Panc1 (cell line): Measurements from ENCODE around the gene CRNKL1. TPM values are rescaled to one million over a fixed set of nuclear protein-coding genes. Genes with fewer than 3 reads are reported as not detected.

Source experiments
- ATAC-seq: fragments of 200-7000 bp; cut with Tn5 transposase; 2 replicates; pipeline ENCODE4 v1.9.1; 2020; ENCODE audit warnings: mild to moderate bottlenecking, moderate library complexity
- BruUV-seq: library from RNA; stranded (reverse); fragments of 400-500 nt; replicated peaks from 2 replicates; lab custom pipeline; 2021; lab: Mats Ljungman, UMichigan
- CTCF ChIA-PET: fragments of 300-600 bp; sonication (Branson Sonifier 250); formaldehyde crosslinking; loops from one replicate; lab custom pipeline; 2022; ENCODE audit warnings: antibody characterized with exemption; lab: Charles Lee
- POLR2A ChIA-PET: fragments of 300-600 bp; sonication (Branson Sonifier 250); formaldehyde crosslinking; loops from one replicate; lab custom pipeline; 2022; ENCODE audit warnings: antibody characterized with exemption; lab: Charles Lee
- DNase-seq: peaks from one replicate; pipeline ENCODE4 v3.0.0-alpha.2; 2010; ENCODE audit warnings: low read depth, low spot score
- H3K27ac ChIP-seq: 2 replicates; pipeline ENCODE4 v1.5.1; 2011; ENCODE audit warnings: mild to moderate bottlenecking, low read length, inconsistent platforms
- H3K27me3 ChIP-seq: fragments of 200-500 bp; sonication (Bioruptor generic); 2 replicates; pipeline ENCODE4 v1.6.0; 2014; ENCODE audit warnings: low read length, inconsistent platforms; ENCODE audit not compliant: control insufficient read depth, insufficient read depth
- H3K36me3 ChIP-seq: fragments of 200-500 bp; sonication (Bioruptor generic); 2 replicates; pipeline ENCODE4 v1.5.1; 2014; ENCODE audit warnings: inconsistent platforms, mild to moderate bottlenecking, low read length, moderate library complexity; ENCODE audit not compliant: control insufficient read depth, insufficient read depth
- H3K4me1 ChIP-seq: 2 replicates; pipeline ENCODE4 v1.5.1; 2011; ENCODE audit warnings: inconsistent platforms, mild to moderate bottlenecking, low read length, moderate library complexity; ENCODE audit not compliant: control insufficient read depth, insufficient read depth
- H3K4me3 ChIP-seq, 2 experiments: 2 replicates each; pipeline ENCODE4 v1.5.1; 2011 to 2012; ENCODE audit warnings: low read depth in 2 of 2, low read length in 2 of 2, mild to moderate bottlenecking in 2 of 2, inconsistent platforms in 1 of 2, moderate library complexity in 1 of 2
- H3K9me3 ChIP-seq: fragments of 200-500 bp; sonication (Bioruptor generic); 2 replicates; pipeline ENCODE4 v1.5.1; 2014; ENCODE audit warnings: low read depth, mild to moderate bottlenecking, inconsistent platforms, low read length, moderate library complexity; ENCODE audit not compliant: control insufficient read depth, insufficient read depth
- POLR2AphosphoS5 ChIP-seq: IDR thresholded peaks from 2 replicates; pipeline ENCODE4 v1.6.1; 2012; ENCODE audit warnings: mild to moderate bottlenecking, low read depth, low read length, moderate library complexity
- SIN3A ChIP-seq: IDR thresholded peaks from 2 replicates; pipeline ENCODE4 v1.6.1; 2012; ENCODE audit warnings: low read depth, mild to moderate bottlenecking, low read length, moderate library complexity, borderline replicate concordance; ENCODE audit not compliant: insufficient read depth
- TCF7L2 ChIP-seq: IDR thresholded peaks from 2 replicates; pipeline ENCODE4 v1.6.1; 2011; ENCODE audit warnings: mild to moderate bottlenecking, low read depth, low read length, inconsistent platforms
- in situ Hi-C: cut with HindIII; loops from 2 replicates; pipeline ENCODE4 v1.10.0; 2016; ENCODE audit warnings: low sequenced_read_pairs, low pct_unique_long_range_greater_than_20kb
- intact Hi-C: fragments of 100-400 bp; cut with micrococcal nuclease; formaldehyde crosslinking; loops from one replicate; pipeline ENCODE4 v1.10.0; 2022; ENCODE audit not compliant: unreplicated experiment
- total RNA-seq: library from RNA; stranded (reverse); gene quantifications from one replicate; pipeline ENCODE4 v1.2.1, GENCODE V29; 2021; ENCODE audit not compliant: unreplicated experiment
- TF ChIP-seq, protein P1 (sequence below): fragments of 450-650 bp; IDR thresholded peaks from 2 replicates; pipeline ENCODE4 v1.5.1; 2017; ENCODE audit warnings: mild to moderate bottlenecking
- TF ChIP-seq, protein P2 (sequence below), 2 experiments: IDR thresholded peaks; 2 replicates each; pipeline ENCODE4 v1.6.1; 2011 to 2012; ENCODE audit warnings: low read depth in 2 of 2, control low read depth in 1 of 2, low read length in 1 of 2, mild to moderate bottlenecking in 1 of 2, moderate library complexity in 1 of 2; ENCODE audit not compliant: insufficient read depth in 1 of 2

The CRNKL1 gene
- total RNA-seq, 1 experiment from 2014 or later, result 16.4 TPM

DNA sequence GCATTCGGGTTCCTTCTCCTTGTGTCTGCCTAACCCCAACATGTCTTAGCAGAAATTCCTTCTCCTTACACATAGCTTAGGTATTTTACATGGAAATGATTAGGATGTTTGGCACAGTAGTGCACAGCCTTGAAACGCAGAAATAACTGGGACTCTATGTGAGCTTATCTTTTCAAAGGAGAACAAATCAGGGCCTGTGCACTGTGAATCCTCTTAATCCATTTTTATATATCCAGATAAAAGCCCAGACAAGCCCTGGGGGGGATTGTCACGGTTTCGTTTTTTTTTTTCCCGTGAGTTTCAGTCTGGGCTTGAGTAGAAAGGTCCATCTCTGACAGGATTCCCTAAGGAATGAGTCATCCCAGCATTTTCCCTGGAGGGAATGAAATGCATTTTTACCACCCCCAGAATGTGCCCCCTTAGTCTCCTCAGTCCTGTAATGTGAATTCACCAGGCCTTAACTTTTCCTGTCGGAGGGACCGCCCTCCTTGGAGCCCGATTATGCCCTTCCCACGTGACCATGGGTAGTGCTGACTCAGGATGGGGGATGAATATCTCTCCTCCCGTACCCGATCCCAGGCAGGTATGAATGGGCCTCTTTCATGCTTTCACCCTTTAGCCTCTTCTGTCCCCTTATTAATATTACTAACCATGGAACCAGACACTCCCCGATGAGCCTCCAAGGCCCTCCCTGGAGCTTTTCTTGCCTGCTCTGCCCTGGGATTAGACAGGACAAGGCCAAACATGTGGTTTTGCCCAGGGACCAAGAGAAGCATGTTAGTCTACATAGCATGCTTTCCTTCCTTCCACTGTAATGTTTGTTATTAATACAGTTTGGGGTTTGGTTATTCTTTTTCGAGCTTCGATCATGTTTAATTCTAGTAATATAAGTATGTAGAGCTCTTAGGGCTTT is 59.0 kb downstream of the CRNKL1 start:
- Histone ChIP-seq H3K27me3 (no peaks in the 10 kb centered on the region), H3K4me1 (peaks cover 56% of the 10 kb centered on the region), H3K27ac (peak overlapping the region; percentile 99), H3K4me3 (peak overlapping the region; percentile 27 to 52), H3K36me3 (peaks cover 7% of the 10 kb centered on the region), H3K9me3 (no peaks in the 10 kb centered on the region)
- DNase-seq (no peak), ATAC-seq (peak; percentile 93)
- in situ Hi-C loops, result no loop called here
- TF ChIP-seq, protein P1, sequence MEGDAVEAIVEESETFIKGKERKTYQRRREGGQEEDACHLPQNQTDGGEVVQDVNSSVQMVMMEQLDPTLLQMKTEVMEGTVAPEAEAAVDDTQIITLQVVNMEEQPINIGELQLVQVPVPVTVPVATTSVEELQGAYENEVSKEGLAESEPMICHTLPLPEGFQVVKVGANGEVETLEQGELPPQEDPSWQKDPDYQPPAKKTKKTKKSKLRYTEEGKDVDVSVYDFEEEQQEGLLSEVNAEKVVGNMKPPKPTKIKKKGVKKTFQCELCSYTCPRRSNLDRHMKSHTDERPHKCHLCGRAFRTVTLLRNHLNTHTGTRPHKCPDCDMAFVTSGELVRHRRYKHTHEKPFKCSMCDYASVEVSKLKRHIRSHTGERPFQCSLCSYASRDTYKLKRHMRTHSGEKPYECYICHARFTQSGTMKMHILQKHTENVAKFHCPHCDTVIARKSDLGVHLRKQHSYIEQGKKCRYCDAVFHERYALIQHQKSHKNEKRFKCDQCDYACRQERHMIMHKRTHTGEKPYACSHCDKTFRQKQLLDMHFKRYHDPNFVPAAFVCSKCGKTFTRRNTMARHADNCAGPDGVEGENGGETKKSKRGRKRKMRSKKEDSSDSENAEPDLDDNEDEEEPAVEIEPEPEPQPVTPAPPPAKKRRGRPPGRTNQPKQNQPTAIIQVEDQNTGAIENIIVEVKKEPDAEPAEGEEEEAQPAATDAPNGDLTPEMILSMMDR, result no peak
- 0 out of 2 replicates have a peak, but pooled peaks have one; percentile 36 for TF ChIP-seq POLR2AphosphoS5
- TF ChIP-seq, protein P2, sequence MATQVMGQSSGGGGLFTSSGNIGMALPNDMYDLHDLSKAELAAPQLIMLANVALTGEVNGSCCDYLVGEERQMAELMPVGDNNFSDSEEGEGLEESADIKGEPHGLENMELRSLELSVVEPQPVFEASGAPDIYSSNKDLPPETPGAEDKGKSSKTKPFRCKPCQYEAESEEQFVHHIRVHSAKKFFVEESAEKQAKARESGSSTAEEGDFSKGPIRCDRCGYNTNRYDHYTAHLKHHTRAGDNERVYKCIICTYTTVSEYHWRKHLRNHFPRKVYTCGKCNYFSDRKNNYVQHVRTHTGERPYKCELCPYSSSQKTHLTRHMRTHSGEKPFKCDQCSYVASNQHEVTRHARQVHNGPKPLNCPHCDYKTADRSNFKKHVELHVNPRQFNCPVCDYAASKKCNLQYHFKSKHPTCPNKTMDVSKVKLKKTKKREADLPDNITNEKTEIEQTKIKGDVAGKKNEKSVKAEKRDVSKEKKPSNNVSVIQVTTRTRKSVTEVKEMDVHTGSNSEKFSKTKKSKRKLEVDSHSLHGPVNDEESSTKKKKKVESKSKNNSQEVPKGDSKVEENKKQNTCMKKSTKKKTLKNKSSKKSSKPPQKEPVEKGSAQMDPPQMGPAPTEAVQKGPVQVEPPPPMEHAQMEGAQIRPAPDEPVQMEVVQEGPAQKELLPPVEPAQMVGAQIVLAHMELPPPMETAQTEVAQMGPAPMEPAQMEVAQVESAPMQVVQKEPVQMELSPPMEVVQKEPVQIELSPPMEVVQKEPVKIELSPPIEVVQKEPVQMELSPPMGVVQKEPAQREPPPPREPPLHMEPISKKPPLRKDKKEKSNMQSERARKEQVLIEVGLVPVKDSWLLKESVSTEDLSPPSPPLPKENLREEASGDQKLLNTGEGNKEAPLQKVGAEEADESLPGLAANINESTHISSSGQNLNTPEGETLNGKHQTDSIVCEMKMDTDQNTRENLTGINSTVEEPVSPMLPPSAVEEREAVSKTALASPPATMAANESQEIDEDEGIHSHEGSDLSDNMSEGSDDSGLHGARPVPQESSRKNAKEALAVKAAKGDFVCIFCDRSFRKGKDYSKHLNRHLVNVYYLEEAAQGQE (IDR thresholded peaks at IDR 0.05; ENCODE audit: insufficient read depth in 1 of 2, low read depth in 2 of 2, low read length in 1 of 2), result no peak
- TF ChIP-seq TCF7L2, result peak; percentile 59
- TF ChIP-seq SIN3A, result no peak
- TSS peak; percentile 34 for BruUV-seq
- CTCF ChIA-PET, result interaction anchor here (0.7 to 1.5 kb wide), 3 partner anchors 13 to 220 kb away, joined by 3 read pairs; no protein-coding TSS in a partner anchor
- POLR2A ChIA-PET, result interaction anchor here (1.1 kb wide), 1 partner anchor 75 kb away, joined by 3 read pairs; no protein-coding TSS in a partner anchor
- intact Hi-C loops, result no loop called here

DNA sequence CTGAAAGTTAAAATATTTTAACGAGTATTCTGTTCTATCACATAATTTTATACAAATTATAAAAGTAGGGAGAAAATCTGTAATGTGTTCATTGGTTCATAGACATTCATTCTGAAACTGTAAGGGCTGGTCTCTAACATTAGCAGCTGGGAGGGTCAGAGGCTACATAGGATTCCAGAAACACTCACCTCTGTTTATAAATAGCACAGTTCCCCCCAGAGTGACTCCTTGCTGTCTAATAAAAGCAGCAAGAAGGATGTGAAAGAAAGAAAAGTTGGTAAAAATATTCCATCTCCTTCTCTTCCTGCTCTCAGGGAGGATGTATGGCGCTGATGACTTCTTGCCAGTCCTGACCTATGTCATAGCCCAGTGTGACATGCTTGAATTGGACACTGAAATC is 60.4 kb downstream of the CRNKL1 start:
- POLR2A ChIA-PET, result interaction anchor here (0.6 to 0.8 kb wide), 2 partner anchors 8 to 16 kb away, joined by 3 read pairs; no protein-coding TSS in a partner anchor
- intact Hi-C loops (no loop called here), in situ Hi-C loops (no loop called here)
- H3K4me3 ChIP-seq, result no peak overlapping the region
- no TSS peak for BruUV-seq
- DNase-seq (no peak), ATAC-seq (no peak)
- peak overlapping the region; percentile 99 for H3K27ac ChIP-seq
- TF ChIP-seq, protein P1, result no peak
- no peak for TF ChIP-seq SIN3A
- no peak for TF ChIP-seq POLR2AphosphoS5
- no peak for TF ChIP-seq TCF7L2
- TF ChIP-seq, protein P2 (IDR thresholded peaks at IDR 0.05; ENCODE audit: insufficient read depth in 1 of 2, low read depth in 2 of 2, low read length in 1 of 2), result no peak
- CTCF ChIA-PET, result no interaction called here
- H3K36me3 ChIP-seq, result peaks cover 3% of the 10 kb centered on the region
- H3K9me3 ChIP-seq, result no peaks in the 10 kb centered on the region
- H3K4me1 ChIP-seq, result peaks cover 62% of the 10 kb centered on the region
- H3K27me3 ChIP-seq, result no peaks in the 10 kb centered on the region
